ENCODE measurements around the gene ERC2. TPM values are rescaled to one million over a fixed set of nuclear protein-coding genes. Genes with fewer than 3 reads are reported as not detected.

The ERC2 gene
- total and polyA plus RNA-seq, 11 donors: 0.16 to 3.8 (median 1.6) TPM

DNA sequence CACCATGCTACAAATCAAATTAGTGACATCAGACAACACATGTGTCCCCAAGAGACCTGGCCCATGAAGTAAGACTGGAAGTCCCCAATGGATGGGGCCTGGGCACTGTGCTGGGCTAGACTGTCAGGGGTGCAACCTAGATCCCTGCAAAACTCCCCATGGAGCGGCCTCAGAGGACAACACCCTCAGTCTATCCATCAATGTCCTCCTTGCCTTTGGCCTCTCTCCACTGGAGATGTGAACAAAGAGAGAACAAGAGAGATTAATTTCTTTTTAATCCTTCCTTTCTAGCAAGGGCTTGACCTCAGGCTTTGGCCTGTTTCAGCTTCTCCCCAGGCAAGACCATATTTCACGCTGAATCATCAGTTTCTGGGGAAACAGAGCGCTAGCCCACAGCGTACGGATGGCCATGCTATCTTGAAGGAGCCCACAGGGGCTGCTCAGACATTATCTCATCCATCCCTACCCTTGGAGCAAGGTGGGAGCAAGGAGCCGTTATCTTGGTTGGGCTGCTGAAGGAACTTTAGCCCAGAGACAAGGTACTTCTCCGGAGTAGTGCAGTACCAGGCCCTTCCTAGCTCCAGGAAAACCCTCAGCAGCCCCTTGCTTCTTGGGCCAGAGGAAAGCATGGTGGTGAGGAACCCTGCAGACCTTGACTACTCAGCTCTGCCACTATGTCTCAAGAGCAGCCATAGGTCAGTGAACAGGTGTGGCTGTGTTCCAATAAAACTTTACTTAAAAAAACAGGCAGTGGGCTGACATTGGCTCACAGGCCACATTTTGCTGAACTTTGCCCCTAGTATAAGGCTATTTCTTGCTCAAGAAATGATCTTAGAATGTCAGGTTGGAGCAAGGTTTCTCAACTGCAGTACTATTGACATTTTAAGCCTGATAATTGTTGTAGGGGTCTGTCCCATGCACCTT, 908.5 kb downstream of the ERC2 start:
- Histone ChIP-seq H3K9me3 (no peaks in the 10 kb centered on the region), H3K4me3 (no peak overlapping the region), H3K4me1 (peaks cover 0 to 9% (median 0%) of the 10 kb centered on the region in 12 donors), H3K27ac (no peak overlapping the region), H3K27me3 (no peaks in the 10 kb centered on the region), H3K36me3 (no peaks in the 10 kb centered on the region)
- WGBS, 4 donors: 87 to 100% (median 94%) methylated on average over 7 of the region's 7 CpGs
- intact Hi-C loops (cut with DNase I): no loop called here
- no peak for DNase-seq
- no peak for TF ChIP-seq POLR2A (IDR thresholded peaks at IDR 0.05)
- TF ChIP-seq, protein P1, sequence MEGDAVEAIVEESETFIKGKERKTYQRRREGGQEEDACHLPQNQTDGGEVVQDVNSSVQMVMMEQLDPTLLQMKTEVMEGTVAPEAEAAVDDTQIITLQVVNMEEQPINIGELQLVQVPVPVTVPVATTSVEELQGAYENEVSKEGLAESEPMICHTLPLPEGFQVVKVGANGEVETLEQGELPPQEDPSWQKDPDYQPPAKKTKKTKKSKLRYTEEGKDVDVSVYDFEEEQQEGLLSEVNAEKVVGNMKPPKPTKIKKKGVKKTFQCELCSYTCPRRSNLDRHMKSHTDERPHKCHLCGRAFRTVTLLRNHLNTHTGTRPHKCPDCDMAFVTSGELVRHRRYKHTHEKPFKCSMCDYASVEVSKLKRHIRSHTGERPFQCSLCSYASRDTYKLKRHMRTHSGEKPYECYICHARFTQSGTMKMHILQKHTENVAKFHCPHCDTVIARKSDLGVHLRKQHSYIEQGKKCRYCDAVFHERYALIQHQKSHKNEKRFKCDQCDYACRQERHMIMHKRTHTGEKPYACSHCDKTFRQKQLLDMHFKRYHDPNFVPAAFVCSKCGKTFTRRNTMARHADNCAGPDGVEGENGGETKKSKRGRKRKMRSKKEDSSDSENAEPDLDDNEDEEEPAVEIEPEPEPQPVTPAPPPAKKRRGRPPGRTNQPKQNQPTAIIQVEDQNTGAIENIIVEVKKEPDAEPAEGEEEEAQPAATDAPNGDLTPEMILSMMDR (IDR thresholded peaks at IDR 0.05): no peak
- ATAC-seq: no peak

GRCh38 chr3:55558316-55558715, 910.0 kb downstream of the ERC2 start:
- Histone ChIP-seq H3K27ac (no peak overlapping the region), H3K4me1 (peaks cover 0 to 9% (median 0%) of the 10 kb centered on the region in 12 donors), H3K9me3 (no peaks in the 10 kb centered on the region), H3K36me3 (no peaks in the 10 kb centered on the region), H3K27me3 (no peaks in the 10 kb centered on the region), H3K4me3 (no peak overlapping the region)
- 80 to 88% (median 85%) methylated on average over 1 of the region's 1 CpG for WGBS, 4 donors
- DNase-seq: no peak
- no peak for TF ChIP-seq POLR2A (IDR thresholded peaks at IDR 0.05)
- TF ChIP-seq, protein P1 (IDR thresholded peaks at IDR 0.05): no peak
- no peak for ATAC-seq
- intact Hi-C loops (cut with DNase I): no loop called here

DNA sequence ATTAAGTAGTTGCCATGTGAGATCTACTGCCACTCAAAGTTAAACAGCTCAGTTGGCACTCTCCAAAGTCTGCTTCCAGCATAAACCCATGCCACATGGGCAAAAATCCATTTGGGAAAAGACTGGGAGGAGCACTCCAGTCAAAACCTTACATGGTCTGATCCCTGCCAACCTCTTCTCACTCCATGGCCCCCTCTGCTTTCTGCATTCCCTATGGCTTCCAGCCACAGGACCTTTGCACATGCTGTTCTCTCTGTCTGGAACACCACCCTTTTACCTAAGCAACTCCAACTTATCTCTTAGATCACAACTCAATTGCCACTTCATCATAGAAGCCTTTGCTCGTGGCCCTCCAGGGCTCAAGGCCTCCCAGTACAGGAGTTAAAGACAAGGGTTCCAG, 910.7 kb downstream of the ERC2 start:
- WGBS, 4 donors: 57 to 82% (median 71%) methylated on average over 1 of the region's 1 CpG
- H3K27ac ChIP-seq: peak overlapping the region in 1 of 12 donors; percentile 27
- no peaks in the 10 kb centered on the region for H3K9me3 ChIP-seq
- peaks cover 0 to 9% (median 0%) of the 10 kb centered on the region in 12 donors for H3K4me1 ChIP-seq
- ATAC-seq (no peak), DNase-seq (no peak)
- no peaks in the 10 kb centered on the region for H3K27me3 ChIP-seq
- intact Hi-C loops (cut with DNase I): no loop called here
- H3K36me3 ChIP-seq: no peaks in the 10 kb centered on the region
- no peak overlapping the region for H3K4me3 ChIP-seq
- TF ChIP-seq, protein P1 (IDR thresholded peaks at IDR 0.05): no peak
- no peak for TF ChIP-seq POLR2A (IDR thresholded peaks at IDR 0.05)

Data from heart left ventricle (tissue), 16 donors.